HG03039 (cell line): ENCODE measurements around the gene SELENOV.

Source experiments
- ATAC-seq: cut with Tn5 transposase; IDR thresholded peaks from one replicate; pipeline ENCODE4 v1.9.1; 2021; ENCODE audit warnings: mild to moderate bottlenecking, moderate library complexity; ENCODE audit not compliant: unreplicated experiment

The SELENOV gene

DNA sequence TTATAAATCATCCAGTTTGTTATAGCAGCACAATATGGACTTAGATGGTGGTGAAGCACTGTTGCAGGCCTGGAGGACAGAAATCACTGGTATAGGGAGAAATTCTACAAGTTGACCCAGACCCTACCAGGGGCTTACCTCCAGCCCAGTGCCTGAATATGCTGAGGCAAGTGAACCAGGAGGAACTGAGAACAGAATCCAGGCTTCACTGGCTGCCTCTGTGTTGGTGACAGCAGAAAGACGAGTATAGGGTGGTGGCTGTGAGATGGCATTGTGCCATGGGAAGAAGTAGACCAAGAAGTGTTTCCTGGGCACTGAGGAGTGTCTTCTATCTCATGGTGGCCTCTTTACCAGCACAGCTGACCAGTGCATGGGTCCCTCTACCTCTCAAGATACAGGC lies 40.9 kb downstream of the SELENOV start:
- no peak for ATAC-seq

DNA sequence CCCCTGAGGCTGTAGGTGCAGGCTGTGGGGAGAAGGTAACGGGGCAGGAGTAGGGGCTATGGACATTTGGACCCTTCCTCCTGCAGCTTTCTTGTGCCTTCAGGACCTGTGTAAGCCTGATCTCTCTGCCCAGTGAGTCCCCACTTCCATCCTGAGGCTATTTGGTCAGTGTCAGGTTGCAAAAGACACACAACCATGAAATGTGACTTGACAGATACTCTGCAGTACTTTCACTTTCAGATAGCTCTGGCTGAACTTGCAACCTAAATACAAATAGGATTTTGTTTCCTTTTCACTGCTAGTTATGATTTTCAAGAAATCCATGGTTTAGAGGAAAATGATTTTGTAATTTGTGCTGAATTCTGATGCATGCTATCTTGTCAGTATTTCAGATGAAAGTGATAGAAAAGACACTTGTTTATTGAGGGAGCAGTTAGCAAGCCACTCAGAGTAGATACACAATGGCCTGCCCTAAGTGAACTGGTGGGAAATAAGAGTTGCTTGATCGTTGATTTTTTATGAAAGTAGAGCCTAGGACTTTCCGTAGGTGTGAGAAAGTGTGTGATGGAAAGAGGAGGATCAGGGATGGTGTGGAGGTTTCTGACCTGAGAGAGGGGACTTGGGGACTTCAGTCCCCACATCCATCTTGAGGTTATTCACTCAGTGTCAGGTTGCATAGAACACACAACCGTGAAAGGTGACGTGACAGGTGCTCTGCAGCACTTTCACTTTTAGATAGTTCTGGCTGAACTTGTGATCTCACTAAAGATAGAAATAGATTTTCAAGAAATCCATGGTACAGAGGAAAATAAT lies 43.1 kb downstream of the SELENOV start:
- no peak for ATAC-seq

- no peak for ATAC-seq
Observed at GRCh38 chr19:39558624-39559117, 43.7 kb downstream of the SELENOV start.

GRCh38 chr19:39563408-39563807 lies 48.5 kb downstream of the SELENOV start:
- ATAC-seq = no peak

DNA sequence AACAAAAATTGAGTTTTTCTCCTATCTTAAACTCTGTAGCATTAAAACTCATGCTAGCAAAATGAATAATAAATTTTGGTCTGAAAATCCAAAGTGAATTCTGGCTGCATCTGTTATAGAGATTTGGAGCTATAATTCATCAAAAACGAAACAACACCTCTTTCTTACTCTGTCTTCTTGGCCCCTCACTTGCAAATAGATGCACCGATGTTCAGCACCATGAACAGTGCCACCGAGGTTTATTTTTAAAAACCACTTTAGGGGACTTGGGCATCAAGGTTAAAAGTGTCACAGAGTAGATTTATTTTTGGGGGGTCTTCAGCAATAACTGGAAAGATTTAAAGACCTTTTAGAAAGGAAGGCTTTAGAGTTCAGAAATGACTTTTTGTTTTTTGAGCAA lies 51.1 kb downstream of the SELENOV start:
- ATAC-seq = no peak

GRCh38 chr19:39568604-39569003 lies 53.7 kb downstream of the SELENOV start:
- ATAC-seq = no peak
